GM21786 (cell line): ENCODE data around the gene C1orf53.

Experiments
- ATAC-seq: cut with Tn5 transposase; IDR thresholded peaks from one replicate; pipeline ENCODE4 v1.9.1; 2021; ENCODE audit not compliant: unreplicated experiment

The C1orf53 gene

GRCh38 chr1:197954718-197955418 lies 52.4 kb downstream of the C1orf53 start:
- ATAC-seq, result no peak

- no peak for ATAC-seq
Observed at GRCh38 chr1:197955486-197956394, 53.3 kb downstream of the C1orf53 start.
